Brain pericyte (primary cell): ENCODE data around the gene ASGR1.

Source experiments
- DNase-seq: peaks from one replicate; pipeline ENCODE4 v3.0.0-alpha.2; 2012; ENCODE audit warnings: low read depth, low spot score

Gene ASGR1

GRCh38 chr17:7179317-7180254, at the start of gene ASGR1:
TSS of gene ASGR1 (minus strand) at chr17:7179370. CDS start at chr17:7178563, 807 bp downstream.
- DNase-seq: no peak

GRCh38 chr17:7228920-7229319, 49.8 kb upstream of the ASGR1 start:
- no peak for DNase-seq

- DNase-seq: no peak
Measured at GRCh38 chr17:7226721-7227710, 47.8 kb upstream of the ASGR1 start.

GRCh38 chr17:7225711-7226331, 46.7 kb upstream of the ASGR1 start:
- DNase-seq: no peak

GRCh38 chr17:7224661-7225111, 45.5 kb upstream of the ASGR1 start:
- no peak for DNase-seq

- no peak for DNase-seq
Measured at GRCh38 chr17:7224110-7224509, 44.9 kb upstream of the ASGR1 start.

- no peak for DNase-seq
Measured at GRCh38 chr17:7223375-7223774, 44.2 kb upstream of the ASGR1 start.

- no peak for DNase-seq
Measured at GRCh38 chr17:7222972-7223292, 43.8 kb upstream of the ASGR1 start.

- DNase-seq: no peak
Measured at GRCh38 chr17:7222093-7222971, 43.2 kb upstream of the ASGR1 start.

- DNase-seq: no peak
Measured at GRCh38 chr17:7221278-7222092, 42.3 kb upstream of the ASGR1 start.

- no peak for DNase-seq
Measured at GRCh38 chr17:7220593-7221277, 41.6 kb upstream of the ASGR1 start.

GRCh38 chr17:7219812-7220592, 40.8 kb upstream of the ASGR1 start, which contains the start of the genes ACADVL and DLG4:
TSS of gene ACADVL (plus strand) at chr17:7219938. CDS start at chr17:7219985, 47 bp downstream.
TSS of gene DLG4 (minus strand) at chr17:7219836.
- DNase-seq: no peak

- DNase-seq: no peak
Measured at GRCh38 chr17:7219229-7219811, 40.1 kb upstream of the ASGR1 start.

GRCh38 chr17:7218758-7219157, 39.6 kb upstream of the ASGR1 start:
- DNase-seq: no peak

- no peak for DNase-seq
Measured at GRCh38 chr17:7218166-7218565, 39.0 kb upstream of the ASGR1 start.

- no peak for DNase-seq
Measured at GRCh38 chr17:7217113-7217987, 38.2 kb upstream of the ASGR1 start.
